CD8-positive, alpha-beta memory T cell (primary cell): Measurements from ENCODE around the gene COMMD8. TPM values are rescaled to one million over a fixed set of nuclear protein-coding genes. Genes with fewer than 3 reads are reported as not detected.

Source experiments
- CTCF ChIA-PET: fragments of 350-600 bp; sonication (Branson Sonifier 250); formaldehyde crosslinking; loops from one replicate; lab custom pipeline; 2021; ENCODE audit warnings: antibody characterized with exemption; lab: Charles Lee
- POLR2A ChIA-PET: fragments of 350-600 bp; sonication (Branson Sonifier 250); formaldehyde crosslinking; loops from one replicate; lab custom pipeline; 2021; ENCODE audit warnings: antibody characterized with exemption; lab: Charles Lee
- DNase-seq, 5 donors: peaks; one replicate each; pipeline versions ENCODE4 v3.0.0 to v3.0.0-alpha.2; 2020 to 2022; ENCODE audit warnings: mixed read lengths in 1 of 5
- H3K27ac ChIP-seq: one replicate; pipeline ENCODE4 v1.7.0; 2013; ENCODE audit warnings: low read depth, mild to moderate bottlenecking, low read length, moderate library complexity
- H3K27me3 ChIP-seq: 2 replicates; pipeline ENCODE4 v1.7.0; 2013; ENCODE audit warnings: low read length, mild to moderate bottlenecking; ENCODE audit not compliant: insufficient read depth, poor library complexity, severe bottlenecking
- H3K36me3 ChIP-seq: 2 replicates; pipeline ENCODE4 v1.7.0; 2013; ENCODE audit warnings: mild to moderate bottlenecking, low read length, moderate library complexity; ENCODE audit not compliant: insufficient read depth
- H3K4me1 ChIP-seq: 2 replicates; pipeline ENCODE4 v1.7.0; 2013; ENCODE audit warnings: mild to moderate bottlenecking, low read length, moderate library complexity; ENCODE audit not compliant: insufficient read depth
- H3K4me3 ChIP-seq: 2 replicates; pipeline ENCODE4 v1.7.0; 2013; ENCODE audit warnings: mild to moderate bottlenecking, low read length
- H3K9me3 ChIP-seq: 2 replicates; pipeline ENCODE4 v1.7.0; 2013; ENCODE audit warnings: mild to moderate bottlenecking, low read length
- H3K27ac Mint-ChIP-seq, 8 donors: one replicate each; pipeline ENCODE4 v1.8.0; 2020 to 2021; ENCODE audit warnings: mixed read lengths in 8 of 8, mild to moderate bottlenecking in 6 of 8, inconsistent platforms in 3 of 8, moderate library complexity in 3 of 8
- H3K27me3 Mint-ChIP-seq, 2 donors: one replicate each; pipeline ENCODE4 v1.8.0; 2020 to 2021; ENCODE audit warnings: mixed read lengths in 2 of 2, mild to moderate bottlenecking in 1 of 2, moderate library complexity in 1 of 2
- H3K36me3 Mint-ChIP-seq, 3 donors: one replicate each; pipeline ENCODE4 v1.8.0; 2020 to 2021; ENCODE audit warnings: mixed read lengths in 3 of 3, inconsistent platforms in 1 of 3, mild to moderate bottlenecking in 1 of 3
- H3K4me1 Mint-ChIP-seq, 3 donors: one replicate each; pipeline ENCODE4 v1.8.0; 2020 to 2021; ENCODE audit warnings: mixed read lengths in 3 of 3, inconsistent platforms in 1 of 3, mild to moderate bottlenecking in 1 of 3
- H3K4me3 Mint-ChIP-seq, 7 donors: one replicate each; pipeline ENCODE4 v1.8.0; 2020 to 2021; ENCODE audit warnings: mixed read lengths in 7 of 7, mild to moderate bottlenecking in 6 of 7, moderate library complexity in 4 of 7, inconsistent platforms in 2 of 7
- H3K9me3 Mint-ChIP-seq, 5 donors: one replicate each; pipeline ENCODE4 v1.8.0; 2020 to 2022; ENCODE audit warnings: mixed read lengths in 5 of 5, mild to moderate bottlenecking in 3 of 5, moderate library complexity in 2 of 5, inconsistent platforms in 1 of 5
- polyA plus RNA-seq: library from polyadenylated mRNA; unstranded; fragments of 300-500 nt; fragmentation: Illumina TruSeq; gene quantifications from one replicate; pipeline ENCODE4 v1.2.3, GENCODE V29; 2021
- total RNA-seq, 2 experiments: library from RNA; stranded (reverse); gene quantifications; one replicate each; pipeline ENCODE4 v1.2.3, GENCODE V29; 2021

Gene COMMD8
- total and polyA plus RNA-seq, 3 experiments from 2014 or later = 29.0 to 55.0 (median 33.6) TPM

- Histone ChIP-seq H3K27me3 (no peaks in the 10 kb centered on the region), H3K4me1 (peaks cover 18% of the 10 kb centered on the region), H3K9me3 (no peaks in the 10 kb centered on the region), H3K4me3 (no peak overlapping the region), H3K27ac (no peak overlapping the region), H3K36me3 (no peaks in the 10 kb centered on the region)
- Mint-ChIP-seq H3K27ac (peak overlapping the region; percentile 87 to 99 (median 96)), H3K27me3 (no peaks in the 10 kb centered on the region), H3K4me3 (peak overlapping the region; percentile 53 to 99 (median 97)), H3K36me3 (peaks cover 1 to 9% (median 5%) of the 10 kb centered on the region in 3 donors), H3K9me3 (no peaks in the 10 kb centered on the region), H3K4me1 (peaks cover 32 to 41% (median 40%) of the 10 kb centered on the region in 3 donors)
- DNase-seq = no peak
- ChIA-PET POLR2A (interaction anchor here (1.5 kb wide), 1 partner anchor 21 kb away, joined by 11 read pairs; the partner anchor contains the start of gene COMMD8), CTCF (interaction anchor here (1.2 to 2.3 kb wide), 6 partner anchors 11 to 83 kb away, joined by 3 to 10 read pairs (median 4); partner anchors contain the start of gene COMMD8)
Observed at GRCh38 chr4:47484168-47484567, 20.7 kb upstream of the COMMD8 start.

- CTCF ChIA-PET = interaction anchor here (1.4 to 2.3 kb wide), 3 partner anchors 10 to 80 kb away, joined by 4 to 10 read pairs (median 5); partner anchors contain the start of gene COMMD8
- peak overlapping the region in 6 of 7 donors; percentile 53 to 99 (median 98) for H3K4me3 Mint-ChIP-seq
Observed at GRCh38 chr4:47483745-47484144, 20.2 kb upstream of the COMMD8 start.

GRCh38 chr4:47482326-47482725 lies 18.8 kb upstream of the COMMD8 start:
- ChIA-PET POLR2A (interaction anchor here (1.6 kb wide), 1 partner anchor 19 kb away, joined by 4 read pairs; the partner anchor contains the start of gene COMMD8), CTCF (interaction anchor here (2.3 kb wide), 1 partner anchor 19 kb away, joined by 10 read pairs; the partner anchor contains the start of gene COMMD8)
- DNase-seq = no peak
- Histone ChIP-seq H3K27ac (no peak overlapping the region), H3K27me3 (no peaks in the 10 kb centered on the region), H3K36me3 (no peaks in the 10 kb centered on the region), H3K4me1 (peaks cover 18% of the 10 kb centered on the region), H3K4me3 (no peak overlapping the region), H3K9me3 (no peaks in the 10 kb centered on the region)
- peaks cover 0 to 4% of the 10 kb centered on the region in 2 donors for H3K27me3 Mint-ChIP-seq
- peaks cover 0 to 9% (median 1%) of the 10 kb centered on the region in 3 donors for H3K36me3 Mint-ChIP-seq
- peaks cover 28 to 35% (median 35%) of the 10 kb centered on the region in 3 donors for H3K4me1 Mint-ChIP-seq
- H3K27ac Mint-ChIP-seq = peak overlapping the region; percentile 3 to 89 (median 46)
- peak overlapping the region in 2 of 7 donors; percentile 20 to 37 for H3K4me3 Mint-ChIP-seq
- no peaks in the 10 kb centered on the region for H3K9me3 Mint-ChIP-seq

More at GRCh38 chr4:47483745-47484144, 20.2 kb upstream of the COMMD8 start:
- no peaks in the 10 kb centered on the region for H3K27me3 ChIP-seq
- DNase-seq = no peak
- Mint-ChIP-seq H3K4me1 (peaks cover 31 to 37% (median 36%) of the 10 kb centered on the region in 3 donors), H3K9me3 (no peaks in the 10 kb centered on the region), H3K27ac (peak overlapping the region in 7 of 8 donors; percentile 87 to 99 (median 96)), H3K27me3 (peaks cover 0 to 3% of the 10 kb centered on the region in 2 donors), H3K36me3 (peaks cover 1 to 9% (median 2%) of the 10 kb centered on the region in 3 donors)
- POLR2A ChIA-PET = no interaction called here
- peaks cover 18% of the 10 kb centered on the region for H3K4me1 ChIP-seq
- H3K36me3 ChIP-seq = no peaks in the 10 kb centered on the region
- H3K27ac ChIP-seq = no peak overlapping the region
- H3K4me3 ChIP-seq = no peak overlapping the region
- H3K9me3 ChIP-seq = no peaks in the 10 kb centered on the region

- no peak overlapping the region for H3K4me3 ChIP-seq
- ChIA-PET CTCF (no interaction called here), POLR2A (no interaction called here)
- H3K27ac Mint-ChIP-seq = no peak overlapping the region
- no peak overlapping the region for H3K27ac ChIP-seq
- no peak for DNase-seq
- peaks cover 8 to 9% (median 8%) of the 10 kb centered on the region in 3 donors for H3K4me1 Mint-ChIP-seq
- H3K4me3 Mint-ChIP-seq = no peak overlapping the region
- no peaks in the 10 kb centered on the region for H3K4me1 ChIP-seq
- H3K9me3 Mint-ChIP-seq = no peaks in the 10 kb centered on the region
- H3K27me3 ChIP-seq = no peaks in the 10 kb centered on the region
- H3K36me3 Mint-ChIP-seq = peaks cover 0 to 1% (median 0%) of the 10 kb centered on the region in 3 donors
- no peaks in the 10 kb centered on the region for H3K9me3 ChIP-seq
- peaks cover 0 to 4% of the 10 kb centered on the region in 2 donors for H3K27me3 Mint-ChIP-seq
- H3K36me3 ChIP-seq = no peaks in the 10 kb centered on the region
Observed at GRCh38 chr4:47478804-47479203, 15.3 kb upstream of the COMMD8 start.

GRCh38 chr4:47475411-47475810 lies 11.9 kb upstream of the COMMD8 start:
- Histone ChIP-seq H3K27ac (no peak overlapping the region), H3K4me3 (no peak overlapping the region), H3K27me3 (no peaks in the 10 kb centered on the region), H3K4me1 (no peaks in the 10 kb centered on the region), H3K9me3 (no peaks in the 10 kb centered on the region), H3K36me3 (no peaks in the 10 kb centered on the region)
- Mint-ChIP-seq H3K4me3 (no peak overlapping the region), H3K9me3 (no peaks in the 10 kb centered on the region), H3K36me3 (peaks cover 0 to 1% (median 0%) of the 10 kb centered on the region in 3 donors), H3K4me1 (no peaks in the 10 kb centered on the region), H3K27ac (no peak overlapping the region), H3K27me3 (peaks cover 4 to 11% of the 10 kb centered on the region in 2 donors)
- CTCF ChIA-PET = no interaction called here
- DNase-seq = no peak
- POLR2A ChIA-PET = no interaction called here

- Histone ChIP-seq H3K36me3 (no peaks in the 10 kb centered on the region), H3K9me3 (no peaks in the 10 kb centered on the region), H3K27me3 (no peaks in the 10 kb centered on the region), H3K4me1 (no peaks in the 10 kb centered on the region), H3K27ac (no peak overlapping the region), H3K4me3 (no peak overlapping the region)
- no peaks in the 10 kb centered on the region for H3K9me3 Mint-ChIP-seq
- no peaks in the 10 kb centered on the region for H3K4me1 Mint-ChIP-seq
- no peak overlapping the region for H3K27ac Mint-ChIP-seq
- no peak for DNase-seq
- ChIA-PET CTCF (no interaction called here), POLR2A (no interaction called here)
- H3K27me3 Mint-ChIP-seq = peaks cover 4 to 11% of the 10 kb centered on the region in 2 donors
- no peaks in the 10 kb centered on the region for H3K36me3 Mint-ChIP-seq
- no peak overlapping the region for H3K4me3 Mint-ChIP-seq
Observed at GRCh38 chr4:47474799-47475198, 11.3 kb upstream of the COMMD8 start.

GRCh38 chr4:47473141-47473750 lies 9.7 kb upstream of the COMMD8 start:
- Mint-ChIP-seq H3K9me3 (no peaks in the 10 kb centered on the region), H3K27me3 (peaks cover 1 to 11% of the 10 kb centered on the region in 2 donors), H3K36me3 (no peaks in the 10 kb centered on the region), H3K4me1 (no peaks in the 10 kb centered on the region), H3K27ac (no peak overlapping the region), H3K4me3 (no peak overlapping the region)
- no peaks in the 10 kb centered on the region for H3K9me3 ChIP-seq
- no peak for DNase-seq
- H3K36me3 ChIP-seq = no peaks in the 10 kb centered on the region
- H3K27me3 ChIP-seq = no peaks in the 10 kb centered on the region
- ChIA-PET CTCF (interaction anchor here (1.0 to 1.7 kb wide), 3 partner anchors 10 to 12 kb away, joined by 4 to 5 read pairs (median 4); partner anchors contain the start of genes ATP10D and COMMD8), POLR2A (no interaction called here)
- no peaks in the 10 kb centered on the region for H3K4me1 ChIP-seq
- H3K4me3 ChIP-seq = no peak overlapping the region
- H3K27ac ChIP-seq = no peak overlapping the region

GRCh38 chr4:47471591-47471990 lies 8.1 kb upstream of the COMMD8 start:
- Mint-ChIP-seq H3K36me3 (no peaks in the 10 kb centered on the region), H3K27ac (no peak overlapping the region), H3K4me1 (no peaks in the 10 kb centered on the region), H3K9me3 (no peaks in the 10 kb centered on the region), H3K27me3 (peaks cover 0 to 11% of the 10 kb centered on the region in 2 donors), H3K4me3 (no peak overlapping the region)
- ChIA-PET CTCF (interaction anchor here (1.2 kb wide), 1 partner anchor 13 kb away, joined by 3 read pairs; the partner anchor contains the start of gene ATP10D), POLR2A (no interaction called here)
- no peaks in the 10 kb centered on the region for H3K27me3 ChIP-seq
- H3K4me3 ChIP-seq = no peak overlapping the region
- H3K27ac ChIP-seq = no peak overlapping the region
- no peaks in the 10 kb centered on the region for H3K9me3 ChIP-seq
- no peak for DNase-seq
- H3K36me3 ChIP-seq = no peaks in the 10 kb centered on the region
- H3K4me1 ChIP-seq = no peaks in the 10 kb centered on the region
